Activated T-helper 2 cell treated with anti-CD3 and anti-CD28 coated beads, Interferon-gamma antibody, Interleukin-2, Interleukin-4, amounts not matched to agents 10 μg/mL and 5 μg/mL and 100 μg/mL, durations not matched to agents 14 hours and 24 hours and 36 hours (primary cell): ENCODE measurements around the gene ACAN. TPM values are rescaled to one million over a fixed set of nuclear protein-coding genes. Genes with fewer than 3 reads are reported as not detected.
A peak's percentile ranks its signal among the peaks of the same experiment; 100 is the strongest.

Experiments used
- DNase-seq: peaks from one replicate; pipeline ENCODE4 v3.0.0; 2021; ENCODE audit warnings: low spot score
- H3K27ac Mint-ChIP-seq: one replicate; pipeline ENCODE4 v1.8.0; 2021; ENCODE audit warnings: mixed read lengths
- H3K27me3 Mint-ChIP-seq: one replicate; pipeline ENCODE4 v1.8.0; 2021; ENCODE audit warnings: low read depth, mixed read lengths
- H3K36me3 Mint-ChIP-seq: one replicate; pipeline ENCODE4 v1.8.0; 2021; ENCODE audit warnings: low read depth, mixed read lengths
- H3K4me1 Mint-ChIP-seq: one replicate; pipeline ENCODE4 v1.8.0; 2021; ENCODE audit warnings: low read depth, mixed read lengths
- H3K4me3 Mint-ChIP-seq: one replicate; pipeline ENCODE4 v1.8.0; 2021; ENCODE audit warnings: low read depth, mild to moderate bottlenecking, moderate library complexity, mixed read lengths
- H3K9me3 Mint-ChIP-seq: one replicate; pipeline ENCODE4 v1.8.0; 2021; ENCODE audit warnings: mixed read lengths
- intact Hi-C: fragments of 100-400 bp; cut with micrococcal nuclease; formaldehyde crosslinking; loops from one replicate; pipeline ENCODE4 v1.15.1; 2023
- total RNA-seq: library from RNA; stranded (reverse); gene quantifications from 2 replicates; pipeline ENCODE4 v1.2.3, GENCODE V29; 2022

ACAN gene
- total RNA-seq, 1 donor from 2014 or later, result not detected

DNA sequence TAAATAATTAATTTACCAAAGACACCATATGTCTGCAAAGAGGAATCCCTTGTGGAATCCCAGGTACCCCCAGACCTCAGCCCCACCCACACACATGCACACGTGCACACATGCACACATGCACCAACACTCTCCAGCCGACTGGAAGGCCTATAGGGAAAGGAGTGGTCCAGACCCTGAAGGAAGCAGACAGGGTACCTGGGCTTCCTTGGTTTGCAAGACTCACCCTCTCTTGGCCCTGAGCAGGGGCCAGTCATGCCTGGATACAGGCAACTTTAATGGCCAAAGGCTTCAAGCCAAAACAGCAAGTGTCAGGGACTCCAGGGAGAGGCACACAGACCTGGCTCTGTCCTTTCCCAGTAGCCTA is 101.0 kb downstream of the ACAN start:
- peak overlapping the region; percentile 51 for H3K27ac Mint-ChIP-seq
- H3K4me3 Mint-ChIP-seq, result no peak overlapping the region
- intact Hi-C loops, result loop anchor here (2.0 to 5.0 kb wide), 2 partner anchors 113 to 273 kb away; no protein-coding TSS in a partner anchor

DNA sequence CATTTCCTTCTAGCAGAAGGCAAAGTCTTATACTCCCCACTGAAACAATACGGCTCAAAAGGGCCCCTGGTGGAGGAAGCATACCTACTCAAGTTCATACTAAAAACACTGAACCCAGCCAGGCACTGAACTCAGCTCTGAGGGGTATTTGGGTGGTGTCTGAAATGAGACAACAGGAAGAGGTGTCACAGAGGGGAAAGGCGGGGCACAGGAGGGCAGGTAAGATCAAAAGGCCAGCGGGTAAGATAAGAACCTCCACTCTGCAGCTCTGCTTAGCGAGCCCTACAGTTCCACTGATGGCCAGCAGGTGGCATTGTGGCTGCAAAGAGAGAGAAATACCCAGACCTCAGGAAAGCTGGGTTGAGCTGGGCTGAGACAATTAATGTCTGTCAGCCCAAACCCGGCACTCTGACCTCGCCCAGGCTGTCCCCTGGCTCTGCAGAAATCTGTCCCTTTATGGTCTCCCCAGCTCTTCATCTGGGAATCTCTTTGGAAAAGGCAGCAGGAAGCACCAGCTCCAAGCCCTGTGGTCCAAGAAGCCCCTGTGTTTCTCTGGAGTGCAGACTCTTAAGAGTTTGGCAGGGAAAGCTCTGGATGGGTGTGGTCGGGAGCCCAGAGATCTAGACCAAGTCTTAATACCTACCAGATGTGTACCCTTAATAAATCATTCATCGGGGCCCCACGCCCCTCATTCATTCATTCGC is 101.5 kb downstream of the ACAN start:
- Mint-ChIP-seq H3K4me3 (no peak overlapping the region), H3K9me3 (no peaks in the 10 kb centered on the region), H3K27ac (peak overlapping the region; percentile 51), H3K36me3 (no peaks in the 10 kb centered on the region), H3K27me3 (no peaks in the 10 kb centered on the region), H3K4me1 (peaks cover 16% of the 10 kb centered on the region)
- intact Hi-C loops, result loop anchor here (2.0 to 5.0 kb wide), 2 partner anchors 112 to 273 kb away; no protein-coding TSS in a partner anchor
- peak; percentile 90 for DNase-seq

More for the DNA sequence above, 101.0 kb downstream of the ACAN start:
- Mint-ChIP-seq H3K9me3 (no peaks in the 10 kb centered on the region), H3K4me1 (peaks cover 16% of the 10 kb centered on the region), H3K27me3 (no peaks in the 10 kb centered on the region), H3K36me3 (no peaks in the 10 kb centered on the region)
- no peak for DNase-seq

DNA sequence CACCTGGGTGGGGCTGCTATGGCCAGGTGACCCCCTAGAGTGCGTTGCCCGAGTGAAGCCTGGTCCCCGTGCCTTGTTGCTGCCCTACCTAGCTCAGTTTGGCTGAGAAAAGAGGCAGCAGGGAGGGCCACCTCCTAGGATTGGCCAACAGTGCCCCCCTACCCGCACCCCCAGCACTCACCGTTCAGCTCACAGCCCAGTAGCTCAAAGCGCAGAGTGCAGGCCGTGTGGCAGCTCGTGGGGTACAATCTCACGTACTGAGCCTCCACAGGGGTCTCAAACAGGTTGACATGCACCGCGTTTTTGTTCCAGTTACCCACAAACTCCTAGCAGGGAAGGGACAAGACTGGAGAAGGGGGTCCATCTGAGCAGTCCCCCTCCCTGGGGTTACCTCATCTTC is 102.3 kb downstream of the ACAN start:
- Mint-ChIP-seq H3K27me3 (no peaks in the 10 kb centered on the region), H3K36me3 (no peaks in the 10 kb centered on the region), H3K4me1 (peaks cover 16% of the 10 kb centered on the region), H3K9me3 (no peaks in the 10 kb centered on the region), H3K27ac (no peak overlapping the region), H3K4me3 (no peak overlapping the region)
- intact Hi-C loops, result loop anchor here (2.0 kb wide), 1 partner anchor 111 kb away; no protein-coding TSS in a partner anchor
- DNase-seq, result no peak

DNA sequence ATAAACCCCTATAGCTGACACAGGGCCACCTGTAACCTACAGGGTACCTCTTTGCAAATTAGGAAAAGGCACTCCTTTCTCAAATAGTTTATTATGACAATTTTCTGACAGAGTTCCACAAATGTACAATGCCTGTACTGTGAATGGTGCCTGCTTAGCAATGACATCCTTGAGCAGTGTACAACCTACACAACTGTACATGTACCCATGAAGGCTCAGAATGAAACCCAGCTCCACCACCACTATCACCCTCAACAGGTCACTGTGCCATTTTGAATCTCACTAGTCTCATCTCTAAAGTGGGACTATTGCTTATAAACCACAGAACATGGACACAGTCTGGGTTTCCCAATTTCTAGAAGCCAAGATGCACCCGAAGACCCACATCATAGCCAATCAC is 102.9 kb downstream of the ACAN start:
- Mint-ChIP-seq H3K27ac (no peak overlapping the region), H3K27me3 (no peaks in the 10 kb centered on the region), H3K36me3 (no peaks in the 10 kb centered on the region), H3K4me1 (peaks cover 16% of the 10 kb centered on the region), H3K9me3 (no peaks in the 10 kb centered on the region), H3K4me3 (no peak overlapping the region)
- intact Hi-C loops, result no loop called here
- DNase-seq, result no peak

DNA sequence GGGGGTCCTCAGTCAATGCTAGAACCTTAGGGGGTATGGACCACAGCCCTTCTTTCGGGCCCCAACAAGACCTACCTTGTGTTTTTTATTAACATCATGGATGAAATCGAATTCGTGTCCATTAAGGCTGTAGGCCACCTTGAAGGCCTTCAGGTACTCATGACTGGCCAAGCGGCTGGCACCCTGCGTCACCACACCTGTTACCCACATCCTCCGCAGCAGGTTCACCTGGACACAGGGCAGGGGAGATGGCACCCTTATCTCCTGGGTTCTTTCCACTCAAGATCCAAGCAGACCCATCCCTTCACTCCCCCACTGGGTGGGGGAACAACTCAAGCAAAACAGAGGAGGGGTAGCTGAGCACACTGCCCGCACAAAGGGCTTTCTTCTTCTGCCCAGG is 103.3 kb downstream of the ACAN start:
- Mint-ChIP-seq H3K27me3 (no peaks in the 10 kb centered on the region), H3K36me3 (no peaks in the 10 kb centered on the region), H3K4me3 (no peak overlapping the region), H3K9me3 (no peaks in the 10 kb centered on the region), H3K4me1 (peaks cover 16% of the 10 kb centered on the region), H3K27ac (no peak overlapping the region)
- DNase-seq, result no peak
- intact Hi-C loops, result no loop called here

DNA sequence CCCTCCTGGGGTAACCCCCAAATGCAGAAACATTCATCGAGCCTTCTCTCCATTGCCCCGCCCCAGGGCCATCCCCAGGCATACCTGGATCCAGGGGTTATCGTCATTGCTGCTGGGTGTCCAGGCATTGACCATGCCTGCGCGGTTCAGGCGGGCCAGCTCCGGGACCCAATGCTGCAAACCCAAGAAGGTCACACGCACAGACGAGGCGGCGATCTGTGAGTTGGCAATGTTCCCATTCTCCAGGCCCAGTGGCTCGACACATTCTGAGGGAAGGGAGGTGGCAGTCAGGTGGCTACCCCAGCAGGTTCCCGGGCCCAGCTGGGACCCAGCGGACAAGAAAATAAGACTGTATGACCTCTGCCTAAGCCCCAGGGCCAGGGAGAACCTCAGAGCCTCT is 103.9 kb downstream of the ACAN start:
- Mint-ChIP-seq H3K27me3 (no peaks in the 10 kb centered on the region), H3K36me3 (no peaks in the 10 kb centered on the region), H3K4me1 (peaks cover 21% of the 10 kb centered on the region), H3K4me3 (no peak overlapping the region), H3K9me3 (no peaks in the 10 kb centered on the region), H3K27ac (no peak overlapping the region)
- no peak for DNase-seq
- intact Hi-C loops, result no loop called here

DNA sequence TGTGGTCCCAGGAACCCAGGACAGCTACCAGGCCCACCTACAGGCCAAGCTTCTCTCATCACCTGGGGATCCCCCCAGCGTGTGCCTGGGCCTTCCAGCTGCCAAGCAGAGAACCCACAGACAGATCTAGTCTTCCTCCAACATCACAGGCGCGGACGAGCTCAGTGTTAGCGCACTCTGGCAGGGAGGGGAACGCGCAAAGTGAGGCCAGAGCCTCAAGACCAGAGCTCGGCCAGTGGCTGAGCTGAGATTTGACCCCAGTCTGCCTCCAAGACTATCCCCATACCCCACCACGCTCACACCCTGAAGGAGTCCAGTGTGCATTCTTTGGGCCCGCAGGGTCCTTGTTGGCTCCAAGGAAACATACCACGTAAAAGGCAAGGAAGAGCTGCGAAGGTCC is 104.9 kb downstream of the ACAN start:
- Mint-ChIP-seq H3K36me3 (no peaks in the 10 kb centered on the region), H3K4me1 (peaks cover 22% of the 10 kb centered on the region), H3K27me3 (no peaks in the 10 kb centered on the region), H3K4me3 (no peak overlapping the region), H3K9me3 (no peaks in the 10 kb centered on the region), H3K27ac (no peak overlapping the region)
- intact Hi-C loops, result no loop called here
- DNase-seq, result no peak

DNA sequence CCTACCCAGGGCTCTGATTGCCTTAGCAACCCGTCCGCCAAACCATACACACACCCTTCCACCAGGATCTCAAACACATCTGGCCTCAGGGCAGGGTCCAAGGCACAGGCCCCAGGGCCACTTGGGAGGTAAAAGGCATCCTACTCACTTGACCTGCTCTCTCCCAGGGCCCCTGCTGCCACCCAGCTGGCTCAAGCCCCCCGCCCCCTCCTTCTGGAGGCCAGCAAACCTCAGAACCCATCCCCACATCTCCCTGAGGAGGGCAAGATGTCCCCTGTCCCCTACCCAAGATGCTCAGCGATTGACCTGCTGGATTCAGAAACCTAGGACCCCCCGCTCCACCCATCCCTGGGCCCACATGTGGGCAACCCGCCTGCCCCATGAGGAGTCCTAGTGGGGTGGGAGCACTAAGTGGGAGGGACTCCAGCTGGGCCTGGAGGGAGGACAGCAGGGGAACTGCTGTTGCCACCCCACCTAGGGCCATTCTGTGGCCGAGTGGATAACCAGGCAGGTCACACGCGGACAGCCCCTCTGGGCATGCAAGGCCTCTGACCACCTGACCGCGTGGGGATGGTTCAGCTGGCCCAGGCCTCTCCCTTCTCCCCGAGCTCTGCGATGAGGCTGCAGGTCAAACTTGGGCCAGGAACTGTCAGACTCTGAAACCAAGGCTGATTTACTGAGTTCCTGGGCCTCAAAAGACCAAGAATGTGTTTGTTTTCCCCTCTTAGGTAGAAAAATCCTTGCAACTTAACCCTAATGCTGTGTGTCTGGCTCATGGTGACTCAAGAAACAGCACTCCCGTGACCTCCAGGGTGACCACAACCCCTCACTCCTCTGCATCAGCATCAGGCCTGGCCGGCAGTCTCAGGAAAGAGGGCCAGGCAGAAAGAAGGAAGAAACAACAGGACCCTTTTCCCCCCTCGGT is 105.7 kb downstream of the ACAN start:
- Mint-ChIP-seq H3K36me3 (no peaks in the 10 kb centered on the region), H3K9me3 (no peaks in the 10 kb centered on the region), H3K27me3 (no peaks in the 10 kb centered on the region), H3K4me3 (no peak overlapping the region), H3K4me1 (peaks cover 24% of the 10 kb centered on the region), H3K27ac (no peak overlapping the region)
- intact Hi-C loops, result no loop called here
- no peak for DNase-seq

DNA sequence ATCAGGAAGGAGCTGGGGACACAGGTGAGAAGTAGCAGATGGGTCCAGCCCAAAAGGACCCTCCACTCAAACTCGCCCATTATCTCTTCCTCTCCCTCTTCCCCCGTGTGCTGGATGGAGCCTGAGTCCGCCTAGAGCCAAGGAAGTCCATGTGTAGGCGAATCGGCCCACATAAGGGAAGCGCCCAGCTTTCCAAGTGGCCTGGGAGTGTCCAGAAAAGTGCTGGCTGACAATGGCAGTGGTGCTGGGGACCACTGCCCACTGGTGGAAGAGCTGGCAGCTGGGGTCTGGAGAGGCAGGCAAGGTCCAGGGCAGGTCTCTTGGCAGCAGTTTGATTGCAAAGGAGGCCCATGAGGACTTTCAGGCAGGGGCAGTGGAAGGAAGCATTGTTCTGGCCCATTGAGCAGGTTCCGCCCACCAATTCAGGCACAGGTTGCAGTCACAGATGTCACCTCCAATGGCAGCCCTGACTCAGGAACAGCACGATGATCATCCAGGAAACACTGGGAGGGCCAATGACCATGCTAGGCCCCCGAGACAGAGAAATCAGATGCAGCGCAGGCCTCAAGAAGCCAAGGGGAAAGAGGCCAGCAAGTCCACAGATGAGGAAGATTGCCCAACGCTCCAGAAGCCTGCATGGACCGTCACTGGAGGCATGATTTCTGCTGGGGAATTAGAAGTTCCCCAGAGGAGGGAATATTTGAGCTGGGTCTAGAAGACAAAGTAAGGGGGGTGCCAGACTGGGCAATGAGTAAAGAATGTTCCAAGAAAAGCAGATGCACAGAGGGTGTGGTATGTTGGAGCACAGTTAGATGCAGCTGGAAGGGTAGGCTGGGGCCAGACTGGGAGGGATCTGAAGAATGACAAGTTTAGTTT is 107.0 kb downstream of the ACAN start:
- no peak for DNase-seq
- H3K27me3 Mint-ChIP-seq, result no peaks in the 10 kb centered on the region
- no peak overlapping the region for H3K27ac Mint-ChIP-seq
- no peak overlapping the region for H3K4me3 Mint-ChIP-seq
- intact Hi-C loops, result no loop called here
- H3K36me3 Mint-ChIP-seq, result no peaks in the 10 kb centered on the region
- peaks cover 11% of the 10 kb centered on the region for H3K4me1 Mint-ChIP-seq
- no peaks in the 10 kb centered on the region for H3K9me3 Mint-ChIP-seq

DNA sequence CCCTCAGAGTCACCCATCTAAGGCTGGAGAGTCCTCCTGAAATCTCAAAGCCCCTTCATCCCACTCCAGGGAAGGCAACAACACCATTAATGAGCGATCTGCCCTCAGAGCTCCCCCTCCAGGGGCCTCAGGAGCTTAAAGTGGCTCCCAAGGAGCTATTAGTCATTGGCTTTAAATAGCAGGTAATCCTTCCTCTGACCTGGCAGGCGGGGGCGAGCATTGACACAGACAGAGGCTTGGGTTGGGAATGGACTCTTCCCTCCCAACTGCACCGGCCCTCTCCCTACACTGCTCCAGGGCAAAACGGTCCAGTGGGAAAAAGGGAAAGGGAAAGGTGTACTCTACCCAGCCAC is 108.5 kb downstream of the ACAN start:
- no peaks in the 10 kb centered on the region for H3K36me3 Mint-ChIP-seq
- H3K4me3 Mint-ChIP-seq, result peak overlapping the region; percentile 93
- H3K27me3 Mint-ChIP-seq, result peaks cover 1% of the 10 kb centered on the region
- no peaks in the 10 kb centered on the region for H3K9me3 Mint-ChIP-seq
- H3K27ac Mint-ChIP-seq, result no peak overlapping the region
- peaks cover 10% of the 10 kb centered on the region for H3K4me1 Mint-ChIP-seq
- DNase-seq, result no peak
- intact Hi-C loops, result loop anchor here (2.0 kb wide), 1 partner anchor 17 kb away; the partner anchor contains the start of gene HAPLN3

DNA sequence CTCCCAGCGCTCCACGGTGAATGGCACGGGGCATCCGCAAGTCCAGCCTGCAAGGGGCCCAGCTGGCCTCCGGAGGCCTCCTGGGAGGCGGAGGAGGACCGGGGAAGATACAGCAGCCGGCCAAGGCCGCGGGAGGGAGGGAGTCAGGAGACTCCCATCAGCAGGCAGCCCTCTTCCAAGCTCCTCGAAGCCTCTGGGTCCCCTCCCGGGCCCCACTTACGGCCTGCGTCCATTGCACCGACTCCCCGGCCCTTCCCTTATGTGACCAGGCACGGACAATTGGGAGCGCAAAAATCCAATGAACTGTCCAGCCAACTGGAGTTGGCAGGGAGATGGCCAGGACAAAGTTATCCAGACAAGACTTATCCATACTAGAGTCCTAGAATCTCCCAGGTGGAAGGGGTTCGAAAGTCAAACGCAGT is 109.3 kb downstream of the ACAN start:
- intact Hi-C loops, result loop anchor here (2.0 kb wide), 1 partner anchor 18 kb away; the partner anchor contains the start of gene HAPLN3
- H3K27ac Mint-ChIP-seq, result no peak overlapping the region
- DNase-seq, result no peak
- peaks cover 1% of the 10 kb centered on the region for H3K27me3 Mint-ChIP-seq
- H3K9me3 Mint-ChIP-seq, result no peaks in the 10 kb centered on the region
- H3K36me3 Mint-ChIP-seq, result no peaks in the 10 kb centered on the region
- H3K4me3 Mint-ChIP-seq, result peak overlapping the region; percentile 93
- peaks cover 10% of the 10 kb centered on the region for H3K4me1 Mint-ChIP-seq
